GM23338 (cell line): ENCODE data around the gene COL25A1.

ENCODE experiments used
- CTCF ChIP-seq, 2 experiments: fragments of 200-600 bp in 1 of 2; sonication (generic) in 1 of 2; conservative IDR thresholded peaks; 2 replicates each; pipeline versions ENCODE4 v1.5.1 to v1.6.1; 2016 to 2017; ENCODE audit warnings: antibody characterized with exemption in 2 of 2, low read depth in 2 of 2, mild to moderate bottlenecking in 2 of 2, moderate library complexity in 1 of 2
- ETS1 ChIP-seq: IDR thresholded peaks from 2 replicates; pipeline ENCODE4 v1.6.1; 2016; ENCODE audit warnings: antibody characterized with exemption
- EZH2 ChIP-seq: fragments of 200-600 bp; sonication (generic); IDR thresholded peaks from one replicate; pipeline ENCODE4 v1.8.0; 2017; ENCODE audit warnings: antibody characterized with exemption, mild to moderate bottlenecking, low read depth; ENCODE audit not compliant: unreplicated experiment
- EZH2phosphoT487 ChIP-seq: fragments of 200-600 bp; sonication (generic); IDR thresholded peaks from one replicate; pipeline ENCODE4 v1.8.1; 2018; ENCODE audit warnings: antibody characterized with exemption; ENCODE audit not compliant: unreplicated experiment
- NANOG ChIP-seq: IDR thresholded peaks from 2 replicates; pipeline ENCODE4 v1.6.1; 2016; ENCODE audit warnings: antibody characterized with exemption, borderline replicate concordance
- POLR2AphosphoS5 ChIP-seq: IDR thresholded peaks from 2 replicates; pipeline ENCODE4 v1.6.1; 2016; ENCODE audit warnings: antibody characterized with exemption, low read depth
- REST ChIP-seq: IDR thresholded peaks from one replicate; pipeline ENCODE4 v1.6.1; 2018; ENCODE audit warnings: antibody characterized with exemption; ENCODE audit not compliant: unreplicated experiment

- TF ChIP-seq CTCF (conservative IDR thresholded peaks at IDR 0.05; ENCODE audit: low read depth in 2 of 2): no peak
- TF ChIP-seq REST: no peak
- no peak for TF ChIP-seq ETS1
- TF ChIP-seq POLR2AphosphoS5: no peak
- no peak for TF ChIP-seq EZH2
- no peak for TF ChIP-seq NANOG
- no peak for TF ChIP-seq EZH2phosphoT487
Observed at GRCh38 chr4:109256818-109257217, 45.6 kb downstream of the COL25A1 start.
